GM12872 (cell line): ENCODE measurements around the gene PF4V1.

Source experiments
- TF ChIP-seq, protein P1 (sequence below): IDR thresholded peaks from 3 replicates; pipeline ENCODE4 v1.5.1; 2011; ENCODE audit warnings: low read depth, mild to moderate bottlenecking, low read length, moderate library complexity; ENCODE audit not compliant: insufficient read depth

Gene PF4V1

GRCh38 chr4:73866246-73866645 is 13.2 kb downstream of the PF4V1 start:
- TF ChIP-seq, protein P1, sequence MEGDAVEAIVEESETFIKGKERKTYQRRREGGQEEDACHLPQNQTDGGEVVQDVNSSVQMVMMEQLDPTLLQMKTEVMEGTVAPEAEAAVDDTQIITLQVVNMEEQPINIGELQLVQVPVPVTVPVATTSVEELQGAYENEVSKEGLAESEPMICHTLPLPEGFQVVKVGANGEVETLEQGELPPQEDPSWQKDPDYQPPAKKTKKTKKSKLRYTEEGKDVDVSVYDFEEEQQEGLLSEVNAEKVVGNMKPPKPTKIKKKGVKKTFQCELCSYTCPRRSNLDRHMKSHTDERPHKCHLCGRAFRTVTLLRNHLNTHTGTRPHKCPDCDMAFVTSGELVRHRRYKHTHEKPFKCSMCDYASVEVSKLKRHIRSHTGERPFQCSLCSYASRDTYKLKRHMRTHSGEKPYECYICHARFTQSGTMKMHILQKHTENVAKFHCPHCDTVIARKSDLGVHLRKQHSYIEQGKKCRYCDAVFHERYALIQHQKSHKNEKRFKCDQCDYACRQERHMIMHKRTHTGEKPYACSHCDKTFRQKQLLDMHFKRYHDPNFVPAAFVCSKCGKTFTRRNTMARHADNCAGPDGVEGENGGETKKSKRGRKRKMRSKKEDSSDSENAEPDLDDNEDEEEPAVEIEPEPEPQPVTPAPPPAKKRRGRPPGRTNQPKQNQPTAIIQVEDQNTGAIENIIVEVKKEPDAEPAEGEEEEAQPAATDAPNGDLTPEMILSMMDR = no peak

DNA sequence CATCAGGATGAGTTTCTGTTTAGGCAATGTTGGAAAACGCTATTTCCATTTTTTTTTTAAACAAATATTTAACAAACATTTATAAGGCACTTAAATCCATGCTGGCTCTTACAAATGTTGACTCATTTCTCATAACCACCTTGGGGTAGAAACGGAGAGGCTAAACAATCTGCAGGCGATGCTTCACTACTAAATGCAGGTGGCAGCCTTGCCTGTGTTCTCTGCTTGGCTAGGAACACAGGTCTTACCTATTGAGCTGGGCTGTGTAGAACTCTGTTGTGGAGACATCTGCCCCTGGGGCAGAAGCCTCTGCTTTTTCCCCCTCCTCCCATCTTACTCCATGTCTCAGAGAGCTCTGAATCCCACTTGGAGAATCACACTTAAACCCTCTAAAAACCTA is 14.7 kb downstream of the PF4V1 start:
- TF ChIP-seq, protein P1 = no peak

DNA sequence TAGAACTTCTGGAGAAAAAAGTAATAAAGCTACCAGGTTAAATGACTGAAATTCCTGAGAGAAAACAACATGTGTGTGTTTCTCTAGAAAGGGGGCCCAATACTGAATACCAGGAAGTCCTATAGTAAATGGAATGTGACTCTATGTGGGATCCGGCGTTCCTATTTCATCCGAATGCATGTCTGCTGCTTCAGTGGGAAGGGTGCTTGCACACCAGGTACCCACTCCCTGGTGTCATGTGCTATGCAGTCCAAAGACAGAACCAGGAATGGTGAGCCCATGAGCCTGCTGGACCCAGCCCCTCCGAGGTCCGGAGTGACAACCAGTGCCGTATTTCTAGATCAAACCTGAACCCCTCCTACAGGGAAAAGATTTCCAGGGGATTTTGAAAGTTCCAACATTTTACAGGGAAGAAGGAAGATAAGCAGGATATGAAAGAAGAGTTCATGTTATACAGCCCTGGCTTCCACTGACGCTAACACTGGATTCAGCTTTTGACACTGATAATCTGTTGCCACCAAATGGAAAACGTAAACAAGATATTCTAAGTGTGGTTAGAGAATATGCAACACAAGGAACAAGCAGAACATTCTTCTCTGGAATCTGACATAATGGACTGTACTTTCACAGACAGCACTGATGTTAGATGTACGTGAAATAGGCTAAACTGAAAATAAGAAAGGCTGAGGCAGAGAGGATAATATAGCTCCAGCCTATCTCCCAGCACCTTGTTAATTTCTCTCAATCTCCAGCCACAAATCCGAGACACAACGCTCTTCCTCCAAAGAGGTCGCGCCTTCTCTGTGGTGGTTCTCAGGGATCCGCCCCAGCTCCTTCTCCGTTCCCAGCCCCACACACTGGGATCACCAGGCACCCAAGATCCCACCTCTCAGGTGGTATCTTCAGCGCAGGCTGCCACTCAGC is 15.4 kb downstream of the PF4V1 start:
- TF ChIP-seq, protein P1 = no peak

DNA sequence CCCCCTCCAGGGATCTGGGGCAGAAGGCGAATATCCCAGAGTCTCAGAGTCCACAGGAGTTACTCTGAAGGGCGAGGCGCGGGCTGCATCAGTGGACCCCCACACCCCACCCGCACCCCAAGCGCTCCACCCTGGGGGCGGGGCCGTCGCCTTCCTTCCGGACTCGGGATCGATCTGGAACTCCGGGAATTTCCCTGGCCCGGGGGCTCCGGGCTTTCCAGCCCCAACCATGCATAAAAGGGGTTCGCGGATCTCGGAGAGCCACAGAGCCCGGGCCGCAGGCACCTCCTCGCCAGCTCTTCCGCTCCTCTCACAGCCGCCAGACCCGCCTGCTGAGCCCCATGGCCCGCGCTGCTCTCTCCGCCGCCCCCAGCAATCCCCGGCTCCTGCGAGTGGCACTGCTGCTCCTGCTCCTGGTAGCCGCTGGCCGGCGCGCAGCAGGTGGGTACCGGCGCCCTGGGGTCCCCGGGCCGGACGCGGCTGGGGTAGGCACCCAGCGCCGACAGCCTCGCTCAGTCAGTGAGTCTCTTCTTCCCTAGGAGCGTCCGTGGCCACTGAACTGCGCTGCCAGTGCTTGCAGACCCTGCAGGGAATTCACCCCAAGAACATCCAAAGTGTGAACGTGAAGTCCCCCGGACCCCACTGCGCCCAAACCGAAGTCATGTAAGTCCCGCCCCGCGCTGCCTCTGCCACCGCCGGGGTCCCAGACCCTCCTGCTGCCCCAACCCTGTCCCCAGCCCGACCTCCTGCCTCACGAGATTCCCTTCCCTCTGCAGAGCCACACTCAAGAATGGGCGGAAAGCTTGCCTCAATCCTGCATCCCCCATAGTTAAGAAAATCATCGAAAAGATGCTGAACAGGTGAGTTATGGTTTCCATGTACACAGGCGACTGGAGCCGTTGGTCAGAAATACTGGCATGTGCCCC is 16.3 kb downstream of the PF4V1 start, which contains the start of gene CXCL1:
Gene CXCL1 (plus strand): TSS at position 264 of the 926 bp plus-strand sequence. CDS start 78 bp downstream, at position 342.
- TF ChIP-seq, protein P1 = no peak

- TF ChIP-seq, protein P1 = no peak
Observed at GRCh38 chr4:73870260-73870659, 17.2 kb downstream of the PF4V1 start.

GRCh38 chr4:73870768-73871167 is 17.7 kb downstream of the PF4V1 start:
- TF ChIP-seq, protein P1 = no peak

DNA sequence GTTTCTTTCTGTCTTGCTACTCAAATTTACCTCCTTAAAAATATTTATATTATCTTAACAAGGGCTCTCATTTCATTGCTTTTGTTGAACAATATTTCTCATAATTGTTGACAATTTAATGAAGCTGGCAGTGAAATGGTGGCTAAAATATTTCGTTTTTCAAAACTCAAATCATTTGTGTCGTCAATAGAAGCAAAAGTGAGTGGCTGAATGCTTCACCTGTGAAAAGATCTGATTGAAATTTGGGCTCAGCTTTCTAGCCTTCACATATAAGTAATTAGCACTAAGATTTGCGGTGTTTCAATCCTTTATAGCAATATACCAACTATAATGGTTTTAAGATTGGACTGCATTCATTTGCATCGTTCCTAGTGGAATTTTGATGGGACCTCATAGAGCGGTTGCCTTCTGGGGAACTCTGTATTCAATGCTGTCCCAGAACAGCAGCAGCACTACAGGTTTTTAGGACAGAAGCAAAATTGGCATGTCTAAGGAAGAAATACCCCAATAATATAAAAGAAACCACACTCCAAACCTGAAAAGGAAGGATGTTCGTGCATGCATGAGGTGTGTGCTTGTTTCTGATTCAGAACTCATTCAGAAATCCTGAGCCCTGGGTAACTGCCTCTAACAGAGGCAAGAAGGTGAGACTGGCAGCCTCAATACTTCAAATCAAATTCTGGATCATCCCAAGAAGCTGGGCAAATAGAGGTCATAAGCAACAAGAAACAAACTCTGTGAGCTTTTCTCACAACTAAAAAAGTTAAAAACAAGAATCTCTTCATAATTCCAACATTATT is 18.6 kb downstream of the PF4V1 start:
- TF ChIP-seq, protein P1 = no peak
